SK-N-SH treated with all-trans-retinoic acid at 6 μM for 48 hours (cell line): Measurements from ENCODE around the gene RNU7-1.

Source experiments
- ATAC-seq: fragments of 200-7000 bp; cut with Tn5 transposase; 3 replicates; pipeline ENCODE4 v1.9.1; 2020; ENCODE audit warnings: mild to moderate bottlenecking, moderate library complexity
- ARNTL ChIP-seq: fragments of 450-650 bp; formaldehyde crosslinking; IDR thresholded peaks from 2 replicates; pipeline ENCODE4 v1.5.0; 2020; ENCODE audit warnings: low read depth, mild to moderate bottlenecking, moderate library complexity, borderline replicate concordance
- BACH2 ChIP-seq: fragments of 250-450 bp; sonication (Bioruptor Pico); IDR thresholded peaks from 2 replicates; pipeline ENCODE4 v1.9.0; 2021; ENCODE audit warnings: mild to moderate bottlenecking, borderline replicate concordance
- CREB5 ChIP-seq: fragments of 250-450 bp; sonication (Bioruptor Pico); IDR thresholded peaks from 2 replicates; pipeline ENCODE4 v1.5.1; 2020; ENCODE audit warnings: low read depth, mild to moderate bottlenecking, moderate library complexity
- CSDC2 ChIP-seq: fragments of 250-450 bp; sonication (Bioruptor Pico); IDR thresholded peaks from 2 replicates; pipeline ENCODE4 v1.5.0; 2020; ENCODE audit warnings: mild to moderate bottlenecking, moderate library complexity
- ESRRG ChIP-seq: fragments of 250-450 bp; sonication (Bioruptor Pico); IDR thresholded peaks from 2 replicates; pipeline ENCODE4 v1.6.1; 2021; ENCODE audit warnings: mild to moderate bottlenecking
- GLIS3 ChIP-seq: fragments of 250-450 bp; sonication (Bioruptor Pico); IDR thresholded peaks from 2 replicates; pipeline ENCODE4 v1.5.0; 2020; ENCODE audit warnings: mild to moderate bottlenecking, moderate library complexity
- ISL1 ChIP-seq: fragments of 250-450 bp; sonication (Bioruptor Pico); IDR thresholded peaks from 2 replicates; pipeline ENCODE4 v2.1.2; 2022; ENCODE audit warnings: mild to moderate bottlenecking, moderate library complexity
- PATZ1 ChIP-seq: fragments of 250-450 bp; sonication (Bioruptor Pico); IDR thresholded peaks from 2 replicates; pipeline ENCODE4 v1.8.0; 2020; ENCODE audit warnings: mild to moderate bottlenecking, moderate library complexity, borderline replicate concordance
- POU6F1 ChIP-seq: fragments of 250-450 bp; sonication (Bioruptor Pico); IDR thresholded peaks from 2 replicates; pipeline ENCODE4 v1.8.0; 2021; ENCODE audit warnings: low read depth, mild to moderate bottlenecking, moderate library complexity, borderline replicate concordance
- PPARA ChIP-seq: fragments of 250-450 bp; sonication (Bioruptor Pico); IDR thresholded peaks from 2 replicates; pipeline ENCODE4 v1.5.0; 2020; ENCODE audit warnings: mild to moderate bottlenecking, borderline replicate concordance
- RARB ChIP-seq: fragments of 250-450 bp; sonication (Bioruptor Pico); IDR thresholded peaks from 2 replicates; pipeline ENCODE4 v1.8.0; 2021; ENCODE audit warnings: mild to moderate bottlenecking, moderate library complexity
- SNAI2 ChIP-seq: fragments of 250-450 bp; sonication (Bioruptor Pico); IDR thresholded peaks from 2 replicates; pipeline ENCODE4 v1.5.0; 2020; ENCODE audit warnings: mild to moderate bottlenecking, moderate library complexity
- TCF4 ChIP-seq: fragments of 250-450 bp; sonication (Bioruptor Pico); IDR thresholded peaks from 2 replicates; pipeline ENCODE4 v1.8.0; 2021; ENCODE audit warnings: mild to moderate bottlenecking, moderate library complexity, borderline replicate concordance
- TOX ChIP-seq: fragments of 250-450 bp; sonication (Bioruptor Pico); IDR thresholded peaks from 2 replicates; pipeline ENCODE4 v1.8.0; 2021; ENCODE audit warnings: mild to moderate bottlenecking, moderate library complexity, borderline replicate concordance
- TSHZ2 ChIP-seq: fragments of 250-450 bp; sonication (Bioruptor Pico); IDR thresholded peaks from 2 replicates; pipeline ENCODE4 v1.5.0; 2020; ENCODE audit warnings: mild to moderate bottlenecking, moderate library complexity
- ZC3H10 ChIP-seq: fragments of 250-450 bp; sonication (Bioruptor Pico); IDR thresholded peaks from 2 replicates; pipeline ENCODE4 v1.5.1; 2021; ENCODE audit warnings: mild to moderate bottlenecking, moderate library complexity
- ZFP30 ChIP-seq: fragments of 450-650 bp; formaldehyde crosslinking; IDR thresholded peaks from 2 replicates; pipeline ENCODE4 v1.5.0; 2022; ENCODE audit warnings: mild to moderate bottlenecking, moderate library complexity
- ZNF565 ChIP-seq: fragments of 450-650 bp; formaldehyde crosslinking; conservative IDR thresholded peaks from 2 replicates; pipeline ENCODE4 v1.5.0; 2020; ENCODE audit warnings: low read depth, mild to moderate bottlenecking, moderate library complexity
- ZNF70 ChIP-seq: fragments of 450-650 bp; formaldehyde crosslinking; IDR thresholded peaks from 2 replicates; pipeline ENCODE4 v1.5.0; 2020; ENCODE audit warnings: mild to moderate bottlenecking, moderate library complexity

RNU7-1 gene

GRCh38 chr12:6929466-6930452, 13.9 kb upstream of the RNU7-1 start:
- ATAC-seq, result no peak
- no peak for TF ChIP-seq CSDC2
- no peak for TF ChIP-seq GLIS3 (CRISPR knock-in tag)
- no peak for TF ChIP-seq ARNTL (CRISPR knock-in tag)
- TF ChIP-seq CREB5 (CRISPR knock-in tag), result no peak
- TF ChIP-seq BACH2, result no peak
- no peak for TF ChIP-seq ZC3H10 (CRISPR knock-in tag)
- no peak for TF ChIP-seq ZNF565 (CRISPR knock-in tag)
- no peak for TF ChIP-seq ZNF70 (CRISPR knock-in tag)
- TF ChIP-seq ISL1 (CRISPR knock-in tag), result no peak
- no peak for TF ChIP-seq ZFP30 (CRISPR knock-in tag)

GRCh38 chr12:6932766-6933165, 10.8 kb upstream of the RNU7-1 start:
- no peak for ATAC-seq
- TF ChIP-seq ZC3H10 (CRISPR knock-in tag) (no peak), CSDC2 (no peak), PPARA (CRISPR knock-in tag) (no peak)
- TF ChIP-seq, all 23 proteins: peak for 0

GRCh38 chr12:6934110-6934509, 9.5 kb upstream of the RNU7-1 start:
- no peak for TF ChIP-seq TSHZ2 (CRISPR knock-in tag)
- TF ChIP-seq PPARA (CRISPR knock-in tag), result no peak
- no peak for TF ChIP-seq ZFP30 (CRISPR knock-in tag)
- no peak for TF ChIP-seq POU6F1 (CRISPR knock-in tag)
- TF ChIP-seq PATZ1 (CRISPR knock-in tag), result no peak
- no peak for TF ChIP-seq ZC3H10 (CRISPR knock-in tag)
- no peak for TF ChIP-seq ARNTL (CRISPR knock-in tag)
- TF ChIP-seq GLIS3 (CRISPR knock-in tag), result no peak
- TF ChIP-seq ISL1 (CRISPR knock-in tag), result no peak
- TF ChIP-seq ZNF70 (CRISPR knock-in tag), result no peak
- TF ChIP-seq RARB (CRISPR knock-in tag), result no peak
- TF ChIP-seq ZNF565 (CRISPR knock-in tag), result no peak
- ATAC-seq, result no peak

- ATAC-seq, result no peak
- no peak for TF ChIP-seq ZC3H10 (CRISPR knock-in tag)
- no peak for TF ChIP-seq ISL1 (CRISPR knock-in tag)
- TF ChIP-seq RARB (CRISPR knock-in tag), result no peak
- no peak for TF ChIP-seq CREB5 (CRISPR knock-in tag)
- no peak for TF ChIP-seq SNAI2 (CRISPR knock-in tag)
- TF ChIP-seq TCF4 (CRISPR knock-in tag), result no peak
- TF ChIP-seq TOX, result no peak
- no peak for TF ChIP-seq ZNF565 (CRISPR knock-in tag)
- TF ChIP-seq ESRRG (CRISPR knock-in tag), result no peak
- TF ChIP-seq GLIS3 (CRISPR knock-in tag), result no peak
- TF ChIP-seq POU6F1 (CRISPR knock-in tag), result no peak
These were observed 8.0 kb upstream of the RNU7-1 start for GRCh38 chr12:6935371-6936193.
